GM21367 (cell line): ENCODE measurements around the gene USH2A.
"Not testable (repeated sequence)": the region's sequence is repeated elsewhere in the genome, so short reads cannot be mapped to it uniquely, and the experiment has no call there.

Experiments
- ATAC-seq: cut with Tn5 transposase; IDR thresholded peaks from one replicate; pipeline ENCODE4 v1.9.1; 2021; ENCODE audit not compliant: unreplicated experiment

Gene USH2A

GRCh38 chr1:216054600-216054999 is 368.6 kb downstream of the USH2A start:
- no peak for ATAC-seq

DNA sequence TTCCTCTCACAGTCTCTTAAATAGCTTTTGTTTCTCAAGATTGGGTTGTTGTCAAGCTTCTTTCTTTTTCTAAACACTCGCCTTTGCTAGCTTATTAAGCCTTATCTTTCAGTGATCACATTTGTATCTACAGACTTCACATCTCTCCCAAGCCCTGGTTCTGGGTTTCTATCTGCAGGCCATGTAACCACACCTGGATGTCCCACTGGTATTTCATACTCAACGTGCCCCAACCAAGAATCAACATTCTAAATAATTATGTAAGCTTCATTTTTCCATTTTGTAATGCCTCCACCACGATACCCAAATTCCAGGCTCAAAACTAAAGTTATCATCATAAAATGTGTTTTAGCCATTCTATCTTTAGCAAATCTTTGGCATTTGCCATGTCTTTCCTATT is 372.2 kb downstream of the USH2A start:
- ATAC-seq: no peak

GRCh38 chr1:216049741-216050430 is 373.4 kb downstream of the USH2A start:
- no peak for ATAC-seq

- no peak for ATAC-seq
These were observed 375.3 kb downstream of the USH2A start for GRCh38 chr1:216047811-216048572.

GRCh38 chr1:216046336-216046735 is 376.9 kb downstream of the USH2A start:
- no peak for ATAC-seq

DNA sequence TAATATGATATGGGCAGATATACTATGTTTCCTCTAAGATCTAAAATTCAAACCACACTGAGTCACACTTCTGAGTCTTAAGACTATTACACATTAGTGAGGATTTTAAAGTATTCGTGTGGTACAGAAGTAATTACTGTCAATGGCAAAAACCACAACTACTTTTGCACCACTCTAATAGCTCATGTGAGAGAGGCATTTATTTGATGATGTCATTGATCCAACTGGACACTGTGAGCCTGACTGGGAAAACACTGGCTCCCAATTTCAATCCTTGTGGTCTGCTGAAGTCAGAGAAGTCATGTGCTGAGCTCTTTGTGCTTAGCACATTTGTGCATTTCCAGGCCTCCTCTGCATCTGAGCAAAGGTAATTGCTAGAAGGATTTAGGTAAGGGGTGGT is 377.8 kb downstream of the USH2A start:
- ATAC-seq: no peak

GRCh38 chr1:216044538-216044937 is 378.7 kb downstream of the USH2A start:
- ATAC-seq: no peak

DNA sequence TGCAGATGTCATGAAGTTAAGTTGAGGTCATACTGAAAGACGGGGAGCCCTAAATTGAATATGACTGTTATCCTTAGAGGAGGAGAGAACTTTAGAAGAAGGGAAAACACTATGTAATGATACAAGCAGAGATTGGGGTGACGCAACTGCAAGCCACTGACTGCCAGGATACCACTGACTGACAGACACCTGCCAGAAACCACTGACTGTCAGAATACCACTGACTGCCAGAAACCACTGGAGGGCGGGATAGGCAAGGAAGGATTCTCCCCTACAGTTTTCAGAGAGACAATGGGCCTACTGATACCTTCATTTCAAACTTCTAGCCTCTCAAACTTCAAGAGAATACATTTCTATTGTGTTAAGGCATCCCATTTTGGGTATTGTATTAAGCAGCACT is 388.7 kb downstream of the USH2A start:
- ATAC-seq: peak; percentile 46

- no peak for ATAC-seq
These were observed 390.2 kb downstream of the USH2A start for GRCh38 chr1:216032961-216033614.

- no peak for ATAC-seq
These were observed 391.0 kb downstream of the USH2A start for GRCh38 chr1:216032284-216032683.

- no peak for ATAC-seq
These were observed 394.6 kb downstream of the USH2A start for GRCh38 chr1:216028631-216029030.

- no peak for ATAC-seq
These were observed 398.7 kb downstream of the USH2A start for GRCh38 chr1:216024546-216024945.

GRCh38 chr1:216020743-216021345 is 402.4 kb downstream of the USH2A start:
- no peak for ATAC-seq

- no peak for ATAC-seq
These were observed 408.1 kb downstream of the USH2A start for GRCh38 chr1:216015116-216015515.

DNA sequence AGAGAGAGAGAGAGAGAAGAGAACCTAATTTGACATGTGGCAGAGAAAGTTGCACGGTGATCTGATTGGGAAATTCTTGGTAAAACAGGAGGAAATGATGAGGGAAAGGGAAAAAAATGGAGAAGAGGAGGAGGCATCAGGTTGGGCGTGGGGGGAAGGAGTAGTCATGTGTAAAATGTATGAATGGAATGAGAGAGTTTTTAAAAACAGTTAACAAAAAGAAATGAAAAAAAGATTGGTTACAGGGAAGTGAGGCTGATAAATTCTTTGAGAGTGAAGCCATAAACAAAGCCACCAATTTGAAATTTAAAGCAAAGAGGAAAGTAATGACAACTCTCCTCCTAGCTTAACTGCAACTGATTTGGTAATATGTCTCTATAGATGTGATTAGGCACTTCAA is 409.2 kb downstream of the USH2A start:
- no peak for ATAC-seq

DNA sequence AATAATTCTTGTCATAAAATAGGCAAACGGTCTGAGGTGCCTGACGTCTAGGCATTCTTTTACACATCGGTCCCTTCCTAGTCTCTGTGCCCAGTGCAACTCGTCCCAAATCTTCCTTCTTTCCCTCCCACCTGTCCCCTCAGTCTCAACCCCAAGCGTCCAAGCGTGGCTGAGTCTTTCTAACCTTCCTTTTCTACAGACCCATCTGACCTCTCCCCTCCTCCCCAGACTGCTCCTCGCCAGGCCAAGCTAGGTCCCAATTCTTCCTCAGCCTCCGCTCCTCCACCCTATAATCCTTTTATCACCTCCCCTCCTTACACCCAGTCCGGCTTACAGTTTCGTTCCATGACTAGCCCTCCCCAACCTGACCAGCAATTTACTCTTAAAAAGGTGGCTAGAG is 413.8 kb downstream of the USH2A start:
- not testable (repeated sequence) for ATAC-seq

GRCh38 chr1:216005916-216006315 is 417.3 kb downstream of the USH2A start:
- ATAC-seq: peak; percentile 97

GRCh38 chr1:215992620-215993019 is 430.6 kb downstream of the USH2A start:
- ATAC-seq: peak; percentile 53

DNA sequence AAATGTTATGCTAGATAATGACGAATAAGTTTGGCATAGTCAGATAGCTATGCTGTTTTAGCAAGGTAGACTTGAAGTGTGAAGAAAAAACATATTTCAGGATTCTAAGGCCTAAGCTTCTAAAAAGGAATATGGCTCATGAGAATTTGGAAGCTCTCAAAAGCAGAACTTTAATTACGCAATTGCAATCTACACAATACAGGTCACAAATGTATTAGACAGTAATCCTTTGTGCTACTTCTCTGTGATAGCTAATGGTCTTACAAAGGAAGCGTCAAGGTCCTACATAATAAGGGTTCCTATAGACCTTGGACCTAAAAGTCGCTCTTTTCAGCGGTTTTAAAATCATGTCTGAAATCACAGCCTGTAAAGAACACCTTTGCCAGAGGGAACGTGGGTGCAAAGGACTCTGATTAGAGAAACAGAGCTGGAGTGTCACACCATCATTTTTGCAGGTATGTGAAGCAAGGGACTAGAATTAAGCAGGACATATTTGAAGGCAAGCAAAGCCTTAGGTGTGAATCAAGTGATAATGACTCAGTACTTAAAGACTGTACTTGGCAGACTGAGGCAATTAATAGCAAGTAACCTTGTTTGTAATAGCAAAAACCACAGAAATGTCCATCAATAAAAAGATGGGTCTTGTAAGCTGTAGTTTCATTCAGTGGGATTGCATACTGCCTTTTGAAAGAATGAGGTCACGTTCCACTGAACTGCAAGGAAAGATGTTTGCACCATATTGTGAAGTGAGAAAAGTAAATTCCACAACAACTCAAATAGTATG is 436.0 kb downstream of the USH2A start:
- ATAC-seq: no peak

DNA sequence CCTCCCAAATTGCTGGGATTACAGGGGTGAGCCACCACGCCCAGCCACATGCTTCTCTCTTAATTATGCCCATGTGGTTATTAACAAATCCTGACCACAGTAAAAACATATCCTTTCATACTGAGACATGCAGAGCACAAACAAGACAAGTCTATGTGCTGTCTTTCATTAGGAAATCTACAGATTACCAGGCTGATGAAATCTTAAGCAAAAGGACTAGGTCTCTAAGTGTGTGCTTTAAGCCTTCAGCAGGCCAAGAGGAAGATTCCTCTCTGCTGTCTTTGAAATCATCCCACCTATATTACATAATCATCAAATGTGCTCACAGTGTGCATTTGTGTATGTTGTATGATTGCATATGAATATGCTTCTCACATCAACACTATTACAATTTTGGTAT is 436.8 kb downstream of the USH2A start:
- no peak for ATAC-seq

DNA sequence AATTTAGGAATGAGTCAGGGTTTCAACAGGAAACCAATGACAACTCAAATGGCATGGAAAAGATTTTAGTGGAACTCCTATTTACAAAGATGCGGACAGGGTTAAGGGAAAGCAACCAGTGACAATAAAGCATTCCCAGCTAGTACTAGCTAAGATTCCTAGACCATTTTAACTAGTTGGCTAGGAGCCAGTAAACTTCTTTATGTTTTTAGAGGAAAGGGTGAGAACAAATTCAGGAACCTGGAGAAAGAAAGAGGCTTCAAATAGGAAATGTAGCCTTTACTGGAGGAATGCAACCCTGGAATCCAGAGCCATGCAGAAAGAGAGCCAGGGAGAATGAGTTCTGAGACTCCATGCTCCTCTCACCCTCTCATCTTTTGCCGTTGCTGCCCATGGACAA is 439.6 kb downstream of the USH2A start:
- ATAC-seq: no peak
